WTC11 (cell line): ENCODE measurements around the gene KCTD11. TPM values are rescaled to one million over a fixed set of nuclear protein-coding genes. Genes with fewer than 3 reads are reported as not detected.

Experiments used
- ATAC-seq: fragments of 200-7000 bp; cut with Tn5 transposase; 2 replicates; pipeline ENCODE4 v1.10.0; 2021; ENCODE audit warnings: mild to moderate bottlenecking, moderate library complexity
- CTCF ChIA-PET: fragments of 300-600 bp; sonication (Branson Sonifier 250); formaldehyde crosslinking; loops from one replicate; lab custom pipeline; 2021; ENCODE audit warnings: antibody characterized with exemption; lab: Charles Lee
- POLR2A ChIA-PET: fragments of 350-600 bp; sonication (Branson Sonifier 250); formaldehyde crosslinking; loops from one replicate; lab custom pipeline; 2021; ENCODE audit warnings: antibody characterized with exemption; lab: Charles Lee
- DNase-seq: peaks from one replicate; pipeline ENCODE4 v3.0.0; 2021; ENCODE audit warnings: low spot score
- H3K27ac Mint-ChIP-seq: 2 replicates; pipeline ENCODE4 v1.8.0; 2021; ENCODE audit warnings: mixed read lengths
- H3K27me3 Mint-ChIP-seq: 2 replicates; pipeline ENCODE4 v1.8.0; 2021; ENCODE audit warnings: low read depth, mild to moderate bottlenecking, moderate library complexity, mixed read lengths
- H3K36me3 Mint-ChIP-seq: 2 replicates; pipeline ENCODE4 v1.8.0; 2021; ENCODE audit warnings: mixed read lengths
- H3K4me1 Mint-ChIP-seq: 2 replicates; pipeline ENCODE4 v1.8.0; 2022; ENCODE audit warnings: mixed read lengths
- H3K4me3 Mint-ChIP-seq: 2 replicates; pipeline ENCODE4 v1.8.0; 2021; ENCODE audit warnings: mild to moderate bottlenecking, moderate library complexity, mixed read lengths
- H3K9me3 Mint-ChIP-seq: 2 replicates; pipeline ENCODE4 v1.8.0; 2021; ENCODE audit warnings: mixed read lengths
- AFF4 ChIP-seq: sonication (generic); formaldehyde crosslinking; IDR thresholded peaks from 2 replicates; pipeline ENCODE4 v1.8.1; 2023; ENCODE audit warnings: mild to moderate bottlenecking, missing genetic modification reagents, borderline replicate concordance
- ARID4B ChIP-seq: sonication (generic); formaldehyde crosslinking; IDR thresholded peaks from 2 replicates; pipeline ENCODE4 v1.8.0; 2023; ENCODE audit warnings: missing genetic modification reagents, mild to moderate bottlenecking, borderline replicate concordance
- E2F5 ChIP-seq: sonication (generic); formaldehyde crosslinking; IDR thresholded peaks from 2 replicates; pipeline ENCODE4 v1.8.1; 2022; ENCODE audit warnings: mild to moderate bottlenecking, moderate library complexity, missing genetic modification reagents
- EMX1 ChIP-seq: fragments of 250-450 bp; sonication (Bioruptor Pico); IDR thresholded peaks from 2 replicates; pipeline ENCODE4 v1.8.0; 2021; ENCODE audit warnings: mild to moderate bottlenecking
- ETV6 ChIP-seq: sonication (generic); formaldehyde crosslinking; IDR thresholded peaks from 2 replicates; pipeline ENCODE4 v1.8.1; 2022; ENCODE audit warnings: mild to moderate bottlenecking, missing genetic modification reagents
- HMGA2 ChIP-seq: fragments of 250-450 bp; sonication (Bioruptor Pico); IDR thresholded peaks from 2 replicates; pipeline ENCODE4 v1.4.0; 2021; ENCODE audit warnings: mild to moderate bottlenecking, moderate library complexity
- OVOL2 ChIP-seq: fragments of 250-450 bp; sonication (Bioruptor Pico); IDR thresholded peaks from 2 replicates; pipeline ENCODE4 v1.9.0; 2021; ENCODE audit warnings: mild to moderate bottlenecking, borderline replicate concordance
- PRRX2 ChIP-seq: fragments of 250-450 bp; sonication (Bioruptor Pico); IDR thresholded peaks from 2 replicates; pipeline ENCODE4 v1.8.0; 2021; ENCODE audit warnings: mild to moderate bottlenecking
- RORB ChIP-seq: fragments of 250-450 bp; sonication (Bioruptor Pico); IDR thresholded peaks from 2 replicates; pipeline ENCODE4 v1.9.0; 2021; ENCODE audit warnings: mild to moderate bottlenecking
- SP1 ChIP-seq: sonication (generic); formaldehyde crosslinking; conservative IDR thresholded peaks from 2 replicates; pipeline ENCODE4 v1.8.1; 2022; ENCODE audit warnings: missing genetic modification reagents
- TEAD4 ChIP-seq: sonication (generic); formaldehyde crosslinking; IDR thresholded peaks from 2 replicates; pipeline ENCODE4 v1.8.0; 2022; ENCODE audit warnings: mild to moderate bottlenecking, missing genetic modification reagents
- ZBTB21 ChIP-seq: sonication (generic); formaldehyde crosslinking; IDR thresholded peaks from 2 replicates; pipeline ENCODE4 v1.8.1; 2023; ENCODE audit warnings: mild to moderate bottlenecking, missing genetic modification reagents, borderline replicate concordance
- ZNF138 ChIP-seq: sonication (generic); formaldehyde crosslinking; conservative IDR thresholded peaks from 2 replicates; pipeline ENCODE4 v1.8.1; 2022; ENCODE audit warnings: mild to moderate bottlenecking, moderate library complexity, missing genetic modification reagents
- ZNF281 ChIP-seq: sonication (generic); formaldehyde crosslinking; IDR thresholded peaks from 2 replicates; pipeline ENCODE4 v1.8.0; 2023; ENCODE audit warnings: mild to moderate bottlenecking, missing genetic modification reagents
- total RNA-seq: library from RNA; stranded (reverse); gene quantifications from 3 replicates; pipeline ENCODE4 v1.2.3, GENCODE V29; 2021
- TF ChIP-seq, protein P1 (sequence below): sonication (generic); formaldehyde crosslinking; IDR thresholded peaks from 2 replicates; pipeline ENCODE4 v1.8.1; 2022; ENCODE audit warnings: low read depth, mild to moderate bottlenecking, moderate library complexity, missing genetic modification reagents, borderline replicate concordance
- TF ChIP-seq, protein P2 (sequence below): sonication (generic); formaldehyde crosslinking; IDR thresholded peaks from 2 replicates; pipeline ENCODE4 v1.8.0; 2022; ENCODE audit warnings: mild to moderate bottlenecking, missing genetic modification reagents
- TF ChIP-seq, protein P3 (sequence below): sonication (generic); formaldehyde crosslinking; IDR thresholded peaks from 2 replicates; pipeline ENCODE4 v1.8.1; 2023; ENCODE audit warnings: mild to moderate bottlenecking, missing genetic modification reagents

Gene KCTD11
- total RNA-seq, 1 experiment from 2014 or later = 8.1 TPM

GRCh38 chr17:7314719-7315569 is 37.0 kb upstream of the KCTD11 start, which contains the start of gene GPS2:
TSS of gene GPS2 (minus strand) at chr17:7315360. CDS start at chr17:7315052, 308 bp downstream.
- H3K4me1 Mint-ChIP-seq = peaks cover 30% of the 10 kb centered on the region
- CTCF ChIA-PET = interaction anchor here (0.8 to 3.3 kb wide), 7 partner anchors 15 to 274 kb away, joined by 3 to 19 read pairs (median 6); partner anchors contain the start of genes NEURL4 and SLC2A4
- TF ChIP-seq ETV6 (CRISPR knock-in tag) = peak; percentile 48; the same call in 1 of the 2 replicates
- peak; percentile 79; the same call in 1 of the 2 replicates for TF ChIP-seq E2F5 (CRISPR knock-in tag)
- TF ChIP-seq OVOL2 = no peak
- no peak for TF ChIP-seq ZNF138 (CRISPR knock-in tag)
- TF ChIP-seq ARID4B (CRISPR knock-in tag) = 0 out of 2 replicates have a peak, but pooled peaks have one; percentile 81
- TF ChIP-seq, protein P1, sequence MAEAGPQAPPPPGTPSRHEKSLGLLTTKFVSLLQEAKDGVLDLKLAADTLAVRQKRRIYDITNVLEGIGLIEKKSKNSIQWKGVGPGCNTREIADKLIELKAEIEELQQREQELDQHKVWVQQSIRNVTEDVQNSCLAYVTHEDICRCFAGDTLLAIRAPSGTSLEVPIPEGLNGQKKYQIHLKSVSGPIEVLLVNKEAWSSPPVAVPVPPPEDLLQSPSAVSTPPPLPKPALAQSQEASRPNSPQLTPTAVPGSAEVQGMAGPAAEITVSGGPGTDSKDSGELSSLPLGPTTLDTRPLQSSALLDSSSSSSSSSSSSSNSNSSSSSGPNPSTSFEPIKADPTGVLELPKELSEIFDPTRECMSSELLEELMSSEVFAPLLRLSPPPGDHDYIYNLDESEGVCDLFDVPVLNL (CRISPR knock-in tag) = 0 out of 2 replicates have a peak, but pooled peaks have one; percentile 17
- peak; percentile 44; the same call in 1 of the 2 replicates for TF ChIP-seq TEAD4 (CRISPR knock-in tag)
- TF ChIP-seq AFF4 (CRISPR knock-in tag) = no peak
- no peak for TF ChIP-seq ZNF281 (CRISPR knock-in tag)
- TF ChIP-seq ZBTB21 (CRISPR knock-in tag) = peak; percentile 78; the same call in 1 of the 2 replicates
- no peak for TF ChIP-seq HMGA2 (CRISPR knock-in tag)
- TF ChIP-seq EMX1 (CRISPR knock-in tag) = 0 out of 2 replicates have a peak, but pooled peaks have one; percentile 53
- TF ChIP-seq, protein P2, sequence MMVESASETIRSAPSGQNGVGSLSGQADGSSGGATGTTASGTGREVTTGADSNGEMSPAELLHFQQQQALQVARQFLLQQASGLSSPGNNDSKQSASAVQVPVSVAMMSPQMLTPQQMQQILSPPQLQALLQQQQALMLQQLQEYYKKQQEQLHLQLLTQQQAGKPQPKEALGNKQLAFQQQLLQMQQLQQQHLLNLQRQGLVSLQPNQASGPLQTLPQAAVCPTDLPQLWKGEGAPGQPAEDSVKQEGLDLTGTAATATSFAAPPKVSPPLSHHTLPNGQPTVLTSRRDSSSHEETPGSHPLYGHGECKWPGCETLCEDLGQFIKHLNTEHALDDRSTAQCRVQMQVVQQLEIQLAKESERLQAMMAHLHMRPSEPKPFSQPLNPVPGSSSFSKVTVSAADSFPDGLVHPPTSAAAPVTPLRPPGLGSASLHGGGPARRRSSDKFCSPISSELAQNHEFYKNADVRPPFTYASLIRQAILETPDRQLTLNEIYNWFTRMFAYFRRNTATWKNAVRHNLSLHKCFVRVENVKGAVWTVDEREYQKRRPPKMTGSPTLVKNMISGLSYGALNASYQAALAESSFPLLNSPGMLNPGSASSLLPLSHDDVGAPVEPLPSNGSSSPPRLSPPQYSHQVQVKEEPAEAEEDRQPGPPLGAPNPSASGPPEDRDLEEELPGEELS (CRISPR knock-in tag) = peak; percentile 66; the same call in 1 of the 2 replicates
- TF ChIP-seq, protein P3, sequence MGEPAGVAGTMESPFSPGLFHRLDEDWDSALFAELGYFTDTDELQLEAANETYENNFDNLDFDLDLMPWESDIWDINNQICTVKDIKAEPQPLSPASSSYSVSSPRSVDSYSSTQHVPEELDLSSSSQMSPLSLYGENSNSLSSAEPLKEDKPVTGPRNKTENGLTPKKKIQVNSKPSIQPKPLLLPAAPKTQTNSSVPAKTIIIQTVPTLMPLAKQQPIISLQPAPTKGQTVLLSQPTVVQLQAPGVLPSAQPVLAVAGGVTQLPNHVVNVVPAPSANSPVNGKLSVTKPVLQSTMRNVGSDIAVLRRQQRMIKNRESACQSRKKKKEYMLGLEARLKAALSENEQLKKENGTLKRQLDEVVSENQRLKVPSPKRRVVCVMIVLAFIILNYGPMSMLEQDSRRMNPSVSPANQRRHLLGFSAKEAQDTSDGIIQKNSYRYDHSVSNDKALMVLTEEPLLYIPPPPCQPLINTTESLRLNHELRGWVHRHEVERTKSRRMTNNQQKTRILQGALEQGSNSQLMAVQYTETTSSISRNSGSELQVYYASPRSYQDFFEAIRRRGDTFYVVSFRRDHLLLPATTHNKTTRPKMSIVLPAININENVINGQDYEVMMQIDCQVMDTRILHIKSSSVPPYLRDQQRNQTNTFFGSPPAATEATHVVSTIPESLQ (CRISPR knock-in tag) = no peak
- TF ChIP-seq SP1 = peak; percentile 92
- no peak for TF ChIP-seq PRRX2 (CRISPR knock-in tag)
- TF ChIP-seq RORB = no peak

More at GRCh38 chr17:7314719-7315569, 37.0 kb upstream of the KCTD11 start, which contains the start of gene GPS2:
- H3K27ac Mint-ChIP-seq = peak within 1 kb of the TSS; percentile 95
- H3K4me3 Mint-ChIP-seq = peak within 1 kb of the TSS; percentile 75
- DNase-seq (peak; percentile 92), ATAC-seq (peak; percentile 55)
- POLR2A ChIA-PET = interaction anchor here (0.6 to 3.9 kb wide), 5 partner anchors 15 to 245 kb away, joined by 3 to 21 read pairs (median 4); partner anchors contain the start of genes ACADVL, ACAP1, DLG4 and NEURL4
- no peaks in the 10 kb centered on the region for H3K27me3 Mint-ChIP-seq
- H3K9me3 Mint-ChIP-seq = no peaks in the 10 kb centered on the region
- H3K36me3 Mint-ChIP-seq = peaks cover 50% of the 10 kb centered on the region
